Prostate gland (tissue), 2 donors: ENCODE data around the gene RBM44. TPM values are rescaled to one million over a fixed set of nuclear protein-coding genes. Genes with fewer than 3 reads are reported as not detected.

Experiments used
- DNase-seq: peaks from one replicate; pipeline ENCODE4 v3.0.0-alpha.2; 2019; ENCODE audit warnings: low spot score
- H3K27ac ChIP-seq, 2 donors: fragments of 200-600 bp; sonication (generic); 2 replicates each; pipeline ENCODE4 v1.5.1; 2017 to 2019
- H3K27me3 ChIP-seq: fragments of 200-600 bp; sonication (generic); replicated peaks from 2 replicates; pipeline ENCODE4 v1.5.1; 2019; ENCODE audit not compliant: insufficient read depth
- H3K36me3 ChIP-seq, 2 donors: fragments of 200-600 bp; sonication (generic); 1 replicate in 1 of 2; 2 replicates in 1 of 2; pipeline versions ENCODE4 v1.5.1 to v1.8.1; 2017 to 2019
- H3K4me1 ChIP-seq: fragments of 200-600 bp; sonication (generic); replicated peaks from 2 replicates; pipeline ENCODE4 v1.5.1; 2019
- H3K4me3 ChIP-seq, 2 donors: fragments of 200-600 bp; sonication (generic); 2 replicates each; pipeline ENCODE4 v1.5.1; 2017 to 2019
- H3K9me3 ChIP-seq: fragments of 200-600 bp; sonication (generic); 2 replicates; pipeline ENCODE4 v1.5.1; 2017
- POLR2A ChIP-seq: fragments of 450-650 bp; IDR thresholded peaks from one replicate; pipeline ENCODE4 v1.6.1; 2016; ENCODE audit warnings: antibody characterized with exemption, mild to moderate bottlenecking
- POLR2AphosphoS5 ChIP-seq: sonication (generic); formaldehyde crosslinking; IDR thresholded peaks from one replicate; pipeline ENCODE4 v1.6.1; 2017; ENCODE audit warnings: antibody characterized with exemption
- WGBS: methylation state at CpG from one replicate; pipeline ENCODE4 v1.1.5; 2018; 5-methylcytosine and 5-hydroxymethylcytosine counted together
- intact Hi-C: fragments of 100-400 bp; cut with DNase I; formaldehyde crosslinking; loops from one replicate; pipeline ENCODE4 v1.14.2; 2022
- total RNA-seq, 2 donors: library from RNA; depleted of rRNA; stranded (reverse); fragments of >200 nt; gene quantifications; one replicate each; pipeline ENCODE4 v1.1.0, GENCODE V29; 2016
- TF ChIP-seq, protein P1 (sequence below), 4 experiments: fragments of 200-600 bp in 2 of 4; fragments of 450-650 bp in 2 of 4; sonication (generic) in 2 of 4; IDR thresholded peaks; 1 replicate in 3 of 4; 2 replicates in 1 of 4; pipeline ENCODE4 v1.5.1; 2016 to 2019; ENCODE audit warnings: antibody characterized with exemption in 4 of 4, mild to moderate bottlenecking in 2 of 4, moderate library complexity in 2 of 4

RBM44 gene
- total RNA-seq, 2 donors from 2014 or later: 0.23 to 6.0 TPM

DNA sequence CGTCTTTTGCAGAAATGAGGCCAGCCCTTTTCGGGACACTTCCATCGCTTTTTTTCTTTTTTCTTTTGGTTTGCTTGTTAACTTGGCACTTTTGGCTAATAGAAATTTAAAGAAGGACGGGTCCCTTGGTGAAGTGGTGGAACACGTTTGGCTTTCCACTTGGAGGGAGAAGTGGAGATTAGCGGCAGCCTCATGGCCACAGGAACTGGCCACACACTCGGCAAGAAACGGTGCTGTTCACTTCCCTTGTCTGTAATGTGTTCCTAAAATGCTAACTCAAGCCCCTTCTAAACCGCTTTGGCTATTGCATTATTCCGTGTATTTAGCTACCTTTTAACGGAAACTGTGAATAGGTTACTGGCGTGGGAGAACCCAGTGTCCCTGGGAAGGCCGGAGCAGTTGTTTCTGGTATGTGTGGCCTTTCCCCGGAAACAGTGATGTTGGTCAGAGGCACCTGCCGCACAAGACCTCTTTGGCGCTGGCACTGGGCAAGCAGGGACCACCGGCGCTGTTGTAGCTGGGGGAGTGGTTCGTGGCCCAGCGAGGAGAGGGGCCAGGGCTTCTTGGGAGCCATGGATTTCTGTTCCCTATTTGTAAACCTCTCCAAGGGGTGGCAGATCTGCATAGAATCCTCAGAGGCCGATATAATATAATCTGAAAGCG is 61.8 kb downstream of the RBM44 start:
- DNase-seq: no peak
- Histone ChIP-seq H3K27me3 (no peaks in the 10 kb centered on the region), H3K36me3 (no peaks in the 10 kb centered on the region), H3K9me3 (no peaks in the 10 kb centered on the region), H3K4me1 (peaks cover 3% of the 10 kb centered on the region), H3K27ac (peak overlapping the region; percentile 76 to 78), H3K4me3 (peak overlapping the region; percentile 48 to 58)
- 28% methylated on average over 22 of the region's 22 CpGs for WGBS
- intact Hi-C loops: loop anchor here (5.0 kb wide), 1 partner anchor 37 kb away; no protein-coding TSS in a partner anchor
- TF ChIP-seq POLR2AphosphoS5: no peak
- TF ChIP-seq, protein P1, sequence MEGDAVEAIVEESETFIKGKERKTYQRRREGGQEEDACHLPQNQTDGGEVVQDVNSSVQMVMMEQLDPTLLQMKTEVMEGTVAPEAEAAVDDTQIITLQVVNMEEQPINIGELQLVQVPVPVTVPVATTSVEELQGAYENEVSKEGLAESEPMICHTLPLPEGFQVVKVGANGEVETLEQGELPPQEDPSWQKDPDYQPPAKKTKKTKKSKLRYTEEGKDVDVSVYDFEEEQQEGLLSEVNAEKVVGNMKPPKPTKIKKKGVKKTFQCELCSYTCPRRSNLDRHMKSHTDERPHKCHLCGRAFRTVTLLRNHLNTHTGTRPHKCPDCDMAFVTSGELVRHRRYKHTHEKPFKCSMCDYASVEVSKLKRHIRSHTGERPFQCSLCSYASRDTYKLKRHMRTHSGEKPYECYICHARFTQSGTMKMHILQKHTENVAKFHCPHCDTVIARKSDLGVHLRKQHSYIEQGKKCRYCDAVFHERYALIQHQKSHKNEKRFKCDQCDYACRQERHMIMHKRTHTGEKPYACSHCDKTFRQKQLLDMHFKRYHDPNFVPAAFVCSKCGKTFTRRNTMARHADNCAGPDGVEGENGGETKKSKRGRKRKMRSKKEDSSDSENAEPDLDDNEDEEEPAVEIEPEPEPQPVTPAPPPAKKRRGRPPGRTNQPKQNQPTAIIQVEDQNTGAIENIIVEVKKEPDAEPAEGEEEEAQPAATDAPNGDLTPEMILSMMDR (IDR thresholded peaks at IDR 0.05): no peak
- TF ChIP-seq POLR2A: no peak

GRCh38 chr2:237861875-237862527 is 63.4 kb downstream of the RBM44 start:
- 78% methylated on average over 11 of the region's 11 CpGs for WGBS
- no peaks in the 10 kb centered on the region for H3K27me3 ChIP-seq
- no peaks in the 10 kb centered on the region for H3K36me3 ChIP-seq
- TF ChIP-seq POLR2A (no peak), POLR2AphosphoS5 (no peak)
- TF ChIP-seq, protein P1 (IDR thresholded peaks at IDR 0.05): no peak
- H3K4me3 ChIP-seq: peak overlapping the region in 1 of 2 donors; percentile 8
- DNase-seq: no peak
- intact Hi-C loops: loop anchor here (5.0 kb wide), 1 partner anchor 35 kb away; no protein-coding TSS in a partner anchor
- peaks cover 3% of the 10 kb centered on the region for H3K4me1 ChIP-seq
- H3K9me3 ChIP-seq: no peaks in the 10 kb centered on the region
- H3K27ac ChIP-seq: peak overlapping the region; percentile 76 to 78

DNA sequence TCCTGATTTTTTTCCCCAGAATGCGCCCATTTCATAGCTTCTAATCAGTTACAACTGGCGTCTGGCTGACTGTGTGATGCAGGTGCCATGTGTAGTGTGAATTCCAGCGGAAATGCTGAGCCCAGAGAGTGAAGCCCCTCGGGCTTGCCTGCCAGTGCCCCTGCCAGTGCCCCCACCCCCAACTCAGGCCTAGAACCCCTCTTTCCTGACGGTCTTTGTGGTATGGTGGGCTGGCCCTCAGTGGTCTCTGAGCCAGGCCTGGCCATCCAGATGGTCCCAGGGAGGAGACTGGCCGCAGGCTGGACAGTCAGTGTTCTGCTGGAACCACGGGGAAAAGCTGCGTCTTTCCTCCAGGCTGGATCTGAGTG is 63.9 kb downstream of the RBM44 start:
- H3K27me3 ChIP-seq: no peaks in the 10 kb centered on the region
- H3K4me1 ChIP-seq: peaks cover 3% of the 10 kb centered on the region
- H3K27ac ChIP-seq: peak overlapping the region; percentile 60 to 76
- 94% methylated on average over 8 of the region's 8 CpGs for WGBS
- H3K9me3 ChIP-seq: no peaks in the 10 kb centered on the region
- intact Hi-C loops: loop anchor here (5.0 kb wide), 1 partner anchor 35 kb away; no protein-coding TSS in a partner anchor
- TF ChIP-seq, protein P1 (IDR thresholded peaks at IDR 0.05): no peak
- no peak for TF ChIP-seq POLR2A
- no peak for TF ChIP-seq POLR2AphosphoS5
- no peaks in the 10 kb centered on the region for H3K36me3 ChIP-seq
- no peak overlapping the region for H3K4me3 ChIP-seq
- DNase-seq: no peak

- H3K9me3 ChIP-seq: no peaks in the 10 kb centered on the region
- peaks cover 3% of the 10 kb centered on the region for H3K4me1 ChIP-seq
- H3K27me3 ChIP-seq: no peaks in the 10 kb centered on the region
- intact Hi-C loops: loop anchor here (5.0 kb wide), 1 partner anchor 34 kb away; no protein-coding TSS in a partner anchor
- TF ChIP-seq, protein P1 (IDR thresholded peaks at IDR 0.05): no peak
- TF ChIP-seq POLR2AphosphoS5 (no peak), POLR2A (no peak)
- 87% methylated on average over 4 of the region's 4 CpGs for WGBS
- DNase-seq: no peak
- H3K27ac ChIP-seq: peak overlapping the region; percentile 60 to 76
- H3K36me3 ChIP-seq: no peaks in the 10 kb centered on the region
- no peak overlapping the region for H3K4me3 ChIP-seq
Measured at GRCh38 chr2:237863102-237863511, 64.5 kb downstream of the RBM44 start.
